ENCODE measurements around the gene PCBP4.
A peak's percentile ranks its signal among the peaks of the same experiment; 100 is the strongest.
"Not testable (repeated sequence)": the region's sequence is repeated elsewhere in the genome, so short reads cannot be mapped to it uniquely, and the experiment has no call there.

The PCBP4 gene

GRCh38 chr3:51993657-51994056 is 26.4 kb upstream of the PCBP4 start:
- DNase-seq: not testable (repeated sequence)

GRCh38 chr3:51992017-51992682 is 24.9 kb upstream of the PCBP4 start:
- no peak for DNase-seq

- DNase-seq: not testable (repeated sequence)
Observed at GRCh38 chr3:51990501-51990971, 23.3 kb upstream of the PCBP4 start.

GRCh38 chr3:51988286-51989146 is 21.3 kb upstream of the PCBP4 start:
- no peak for DNase-seq

- DNase-seq: no peak
Observed at GRCh38 chr3:51987568-51987967, 20.3 kb upstream of the PCBP4 start.

- no peak for DNase-seq
Observed at GRCh38 chr3:51986010-51986947, 19.0 kb upstream of the PCBP4 start.

GRCh38 chr3:51985063-51985462 is 17.8 kb upstream of the PCBP4 start:
- DNase-seq: no peak

- DNase-seq: no peak
Observed at GRCh38 chr3:51984269-51984647, 17.0 kb upstream of the PCBP4 start.

GRCh38 chr3:51983578-51984268 is 16.5 kb upstream of the PCBP4 start:
- no peak for DNase-seq

- DNase-seq: no peak
Observed at GRCh38 chr3:51982838-51983577, 15.8 kb upstream of the PCBP4 start, which contains the start of gene ACY1. TSS of gene ACY1 (plus strand) at chr3:51983535. CDS start at chr3:51984065, 530 bp downstream.

- peak; percentile 34 for DNase-seq
Observed at GRCh38 chr3:51982352-51982837, 15.1 kb upstream of the PCBP4 start.

- DNase-seq: no peak
Observed at GRCh38 chr3:51980253-51980652, 13.0 kb upstream of the PCBP4 start.

GRCh38 chr3:51978143-51978502 is 10.9 kb upstream of the PCBP4 start:
- no peak for DNase-seq

GRCh38 chr3:51977446-51978142 is 10.3 kb upstream of the PCBP4 start:
- DNase-seq: no peak

- peak; percentile 72 for DNase-seq
Observed at GRCh38 chr3:51975852-51976549, 8.7 kb upstream of the PCBP4 start.

- peak; percentile 13 for DNase-seq
Observed at GRCh38 chr3:51974963-51975851, 8.0 kb upstream of the PCBP4 start, which contains the start of gene ABHD14A. TSS of gene ABHD14A (plus strand) at chr3:51975064. CDS start at chr3:51975136, 72 bp downstream.

GRCh38 chr3:51974277-51974962 is 7.2 kb upstream of the PCBP4 start:
- no peak for DNase-seq

- no peak for DNase-seq
Observed at GRCh38 chr3:51971350-51971749, 4.1 kb upstream of the PCBP4 start.
